Upper lobe of left lung (tissue), 4 donors: ENCODE measurements around the gene FGF7.

Experiments
- EP300 ChIP-seq, 4 donors: sonication (generic); formaldehyde crosslinking; IDR thresholded peaks; one replicate each; pipeline ENCODE4 v1.5.1; 2017; ENCODE audit warnings: antibody characterized with exemption in 4 of 4, control low read depth in 2 of 4
- POLR2A ChIP-seq, 4 donors: fragments of 450-650 bp; IDR thresholded peaks; one replicate each; pipeline ENCODE4 v1.5.1; 2016 to 2017; ENCODE audit warnings: antibody characterized with exemption in 4 of 4, mild to moderate bottlenecking in 2 of 4
- TF ChIP-seq, protein P1 (sequence below), 6 experiments: fragments of 450-650 bp in 4 of 6; fragments of 200-600 bp in 2 of 6; sonication (generic) in 2 of 6; IDR thresholded peaks; one replicate each; pipeline ENCODE4 v1.5.1; 2016 to 2019; ENCODE audit warnings: antibody characterized with exemption in 6 of 6

DNA sequence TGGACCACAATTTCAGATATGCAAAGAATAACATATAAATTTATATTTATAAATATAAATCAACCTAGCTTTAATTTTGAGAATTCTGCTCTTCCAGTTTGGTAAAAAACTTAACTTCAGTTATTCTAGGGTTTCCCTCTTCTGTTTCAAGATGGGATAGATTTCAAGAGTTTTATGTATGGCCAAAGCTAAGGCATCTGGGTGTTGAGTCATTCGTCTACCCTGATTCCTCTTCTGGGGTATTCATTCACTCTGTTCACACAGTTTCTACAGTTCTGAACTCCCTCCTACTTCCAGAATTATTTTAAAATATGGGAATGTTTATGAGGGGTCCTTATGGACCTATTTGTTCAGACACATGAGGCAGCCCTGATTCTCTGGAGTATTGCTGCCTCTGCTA, 4.2 kb upstream of the FGF7 start:
- TF ChIP-seq, protein P1, sequence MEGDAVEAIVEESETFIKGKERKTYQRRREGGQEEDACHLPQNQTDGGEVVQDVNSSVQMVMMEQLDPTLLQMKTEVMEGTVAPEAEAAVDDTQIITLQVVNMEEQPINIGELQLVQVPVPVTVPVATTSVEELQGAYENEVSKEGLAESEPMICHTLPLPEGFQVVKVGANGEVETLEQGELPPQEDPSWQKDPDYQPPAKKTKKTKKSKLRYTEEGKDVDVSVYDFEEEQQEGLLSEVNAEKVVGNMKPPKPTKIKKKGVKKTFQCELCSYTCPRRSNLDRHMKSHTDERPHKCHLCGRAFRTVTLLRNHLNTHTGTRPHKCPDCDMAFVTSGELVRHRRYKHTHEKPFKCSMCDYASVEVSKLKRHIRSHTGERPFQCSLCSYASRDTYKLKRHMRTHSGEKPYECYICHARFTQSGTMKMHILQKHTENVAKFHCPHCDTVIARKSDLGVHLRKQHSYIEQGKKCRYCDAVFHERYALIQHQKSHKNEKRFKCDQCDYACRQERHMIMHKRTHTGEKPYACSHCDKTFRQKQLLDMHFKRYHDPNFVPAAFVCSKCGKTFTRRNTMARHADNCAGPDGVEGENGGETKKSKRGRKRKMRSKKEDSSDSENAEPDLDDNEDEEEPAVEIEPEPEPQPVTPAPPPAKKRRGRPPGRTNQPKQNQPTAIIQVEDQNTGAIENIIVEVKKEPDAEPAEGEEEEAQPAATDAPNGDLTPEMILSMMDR (IDR thresholded peaks at IDR 0.05), result no peak
- TF ChIP-seq POLR2A (IDR thresholded peaks at IDR 0.05) (no peak), EP300 (IDR thresholded peaks at IDR 0.05) (no peak)
